GM15510 (cell line): ENCODE measurements around the gene FGGY.

ENCODE experiments used
- POLR2A ChIP-seq: IDR thresholded peaks from 3 replicates; pipeline ENCODE4 v1.6.1; 2011; ENCODE audit warnings: borderline replicate concordance; ENCODE audit not compliant: insufficient read length; ENCODE audit errors: extremely low read depth

FGGY gene

DNA sequence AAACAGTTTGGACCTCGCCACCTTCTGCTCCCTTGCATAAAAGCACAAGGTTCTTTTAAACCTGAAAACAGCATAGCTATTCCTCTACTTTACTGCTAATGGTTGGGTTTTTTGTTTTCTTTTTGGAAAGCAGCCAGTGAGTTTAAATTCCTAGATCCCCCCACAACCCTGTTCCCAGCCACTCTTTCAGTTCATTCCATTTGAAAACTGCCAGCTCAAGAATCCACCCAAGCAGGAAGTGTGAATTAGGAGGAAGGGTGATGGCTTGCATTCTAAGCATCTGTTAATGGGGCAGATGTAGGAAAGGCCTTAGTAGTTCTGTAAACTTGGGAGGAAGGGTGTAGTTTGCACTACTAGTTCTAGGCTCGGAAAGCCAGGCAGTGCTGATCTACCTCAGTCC lies 344.9 kb downstream of the FGGY start:
- TF ChIP-seq POLR2A: no peak

DNA sequence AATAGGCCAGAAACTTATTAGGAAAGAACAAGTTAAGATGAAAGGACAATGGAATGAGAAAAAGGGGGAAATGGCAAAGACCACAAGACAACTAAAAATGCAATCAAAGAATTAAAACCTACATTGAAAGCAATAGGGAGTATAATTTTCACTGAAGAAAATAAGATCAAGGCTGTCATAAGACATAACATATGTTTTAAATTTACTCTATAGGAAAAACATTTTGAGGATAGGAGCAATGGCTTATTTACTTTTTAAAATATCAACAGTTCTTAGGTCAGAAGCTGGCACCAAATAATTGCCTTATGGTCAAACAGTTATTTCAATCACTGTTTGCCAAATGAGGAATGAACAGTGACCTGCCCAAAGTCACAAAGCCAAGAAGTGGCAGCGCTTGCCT lies 346.6 kb downstream of the FGGY start:
- TF ChIP-seq POLR2A: no peak

- no peak for TF ChIP-seq POLR2A
Measured at GRCh38 chr1:59645893-59646292, 349.0 kb downstream of the FGGY start.

GRCh38 chr1:59653968-59654367 lies 357.1 kb downstream of the FGGY start:
- no peak for TF ChIP-seq POLR2A

DNA sequence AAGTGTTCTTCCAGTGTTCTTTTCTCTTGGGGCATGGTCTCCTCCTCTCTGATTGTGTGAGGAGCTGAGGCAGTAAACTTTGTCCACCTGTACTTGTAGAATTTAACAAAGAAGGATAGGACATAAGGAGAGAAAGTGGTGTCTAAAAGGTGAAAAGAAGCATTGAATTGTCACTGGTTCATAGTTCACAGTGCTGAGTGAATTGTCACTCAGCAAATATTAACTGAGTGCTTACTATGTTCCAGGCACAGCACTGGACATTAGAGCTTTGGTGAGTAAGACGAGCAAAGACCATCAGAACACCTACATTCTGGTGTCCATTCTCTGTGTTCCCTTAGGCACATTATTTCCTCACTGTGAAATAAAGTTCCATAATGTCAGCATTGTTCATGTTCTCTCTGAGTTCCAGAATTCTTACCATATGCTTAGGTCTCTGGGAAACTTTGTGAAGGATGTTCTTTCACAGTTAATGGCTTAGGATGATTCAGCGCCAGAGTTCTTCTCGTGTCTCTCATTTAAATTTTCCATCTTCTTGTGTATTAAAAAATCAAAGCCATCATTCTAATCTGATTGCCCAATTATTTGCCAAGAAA lies 361.1 kb downstream of the FGGY start:
- TF ChIP-seq POLR2A: no peak

GRCh38 chr1:59664166-59664565 lies 367.3 kb downstream of the FGGY start:
- TF ChIP-seq POLR2A: no peak

DNA sequence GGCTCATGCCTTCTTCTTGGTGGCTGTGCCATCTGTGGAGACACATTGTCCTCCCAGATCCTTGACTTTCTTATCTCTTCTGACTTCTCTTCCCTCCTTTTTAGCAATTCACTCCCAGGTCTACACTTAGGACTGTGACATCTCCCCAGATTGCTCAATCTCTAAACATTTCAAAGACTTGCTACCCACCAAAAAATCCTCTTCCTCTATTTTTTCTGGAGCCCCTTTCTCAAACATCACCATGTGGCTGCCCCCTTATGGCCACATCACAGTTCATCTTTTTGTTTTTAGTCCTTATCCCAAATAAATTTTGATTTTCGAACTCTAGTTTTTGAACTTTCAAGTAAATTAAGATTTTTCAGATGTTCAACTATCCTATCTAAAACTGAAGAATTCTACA lies 369.2 kb downstream of the FGGY start:
- no peak for TF ChIP-seq POLR2A

DNA sequence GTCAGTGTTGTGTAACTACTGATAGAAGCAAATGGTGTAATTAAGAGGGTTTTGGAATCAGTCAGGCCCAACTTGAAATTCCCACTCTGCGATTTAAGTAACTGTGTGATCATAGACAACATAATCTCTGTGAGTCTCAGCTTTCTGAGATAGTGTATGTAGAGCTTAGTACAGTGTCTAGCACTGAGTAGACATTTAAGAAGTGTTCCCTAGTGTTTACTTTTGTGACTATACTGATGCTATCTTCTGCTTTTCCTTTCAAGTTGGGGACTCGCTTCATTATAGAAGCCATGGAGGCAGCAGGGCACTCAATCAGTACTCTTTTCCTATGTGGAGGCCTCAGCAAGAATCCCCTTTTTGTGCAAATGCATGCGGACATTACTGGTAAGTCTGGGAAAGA lies 370.1 kb downstream of the FGGY start:
- TF ChIP-seq POLR2A: no peak

- TF ChIP-seq POLR2A: no peak
Measured at GRCh38 chr1:59669752-59670312, 372.9 kb downstream of the FGGY start.

DNA sequence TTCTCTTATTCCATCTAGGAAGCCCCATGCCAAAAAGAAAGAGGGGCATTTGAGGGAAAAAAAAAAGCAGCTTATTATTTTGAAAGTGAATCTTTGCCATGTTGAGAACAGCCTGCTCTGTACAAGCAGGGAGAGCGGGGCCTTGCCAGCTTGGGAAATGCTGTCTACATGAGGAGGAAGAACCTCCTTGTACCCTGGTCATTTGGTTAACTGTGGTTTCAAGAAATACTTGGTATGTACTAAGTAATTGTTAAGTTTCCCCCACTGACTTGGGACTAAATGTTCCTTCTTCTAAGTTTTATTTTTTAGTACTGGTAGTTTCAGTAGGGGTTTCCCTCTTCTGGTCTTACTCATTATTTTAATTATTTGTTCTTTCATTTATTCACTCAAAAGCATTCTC lies 373.8 kb downstream of the FGGY start:
- TF ChIP-seq POLR2A: no peak

DNA sequence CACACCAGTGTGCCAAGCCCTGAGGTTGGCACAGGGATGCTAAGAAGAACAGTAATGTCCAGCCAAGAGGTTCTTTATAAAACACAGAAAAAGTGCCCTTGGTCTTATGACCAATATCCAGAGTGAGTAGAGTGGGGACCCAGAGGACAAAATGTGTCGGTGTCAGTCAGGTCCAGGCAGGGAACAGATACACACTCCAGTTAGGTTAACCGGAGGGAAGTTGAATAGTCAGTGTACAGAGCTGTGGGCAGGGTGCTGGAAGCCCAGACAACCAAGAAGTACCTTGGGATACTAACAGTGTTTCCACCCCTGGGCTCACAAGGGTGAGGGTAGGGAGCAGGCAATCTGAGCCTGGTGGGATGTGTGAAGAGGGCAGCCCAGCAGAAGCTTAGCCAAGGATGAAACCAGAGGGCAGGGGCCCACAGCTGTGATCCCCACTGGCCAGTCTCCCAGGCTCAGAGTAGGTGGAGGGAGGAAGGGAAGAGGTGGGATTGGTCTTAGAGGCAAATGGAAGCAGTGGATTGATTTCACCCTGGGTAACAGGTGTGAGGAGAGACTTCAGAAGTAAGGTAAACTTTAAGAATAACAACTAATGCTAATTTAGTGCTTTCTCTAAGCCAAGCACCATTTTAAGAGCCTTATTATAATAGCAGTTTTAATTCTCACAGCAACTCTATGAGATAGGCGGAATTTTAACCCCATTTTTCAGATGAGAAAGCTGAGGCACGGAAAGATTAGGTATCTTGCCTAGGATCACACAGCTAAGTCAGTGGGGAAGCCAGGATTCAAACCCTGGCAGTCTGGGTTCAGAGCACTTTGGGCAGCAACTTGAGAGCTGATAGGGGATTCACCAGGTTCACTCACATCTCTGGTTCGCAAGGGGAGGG lies 374.4 kb downstream of the FGGY start:
- TF ChIP-seq POLR2A: no peak

DNA sequence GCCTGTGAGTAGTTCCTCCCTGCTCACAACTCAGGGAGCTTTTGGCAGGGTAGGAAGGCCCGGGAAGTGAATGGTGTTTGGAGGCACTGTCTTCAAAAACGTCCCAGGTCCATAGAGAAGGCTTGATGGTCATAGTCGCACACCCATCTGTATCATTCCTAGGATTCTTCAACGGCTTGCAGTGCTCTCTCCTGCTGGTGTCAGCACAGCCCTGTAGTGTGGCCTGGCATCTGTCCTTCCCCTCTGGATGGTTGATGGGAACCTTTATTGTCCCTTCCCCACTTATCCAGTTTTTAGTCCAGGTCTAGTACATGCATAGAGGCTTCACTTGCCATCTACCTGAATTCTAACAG lies 375.0 kb downstream of the FGGY start:
- TF ChIP-seq POLR2A: no peak

- no peak for TF ChIP-seq POLR2A
Measured at GRCh38 chr1:59672851-59673572, 376.1 kb downstream of the FGGY start.

- no peak for TF ChIP-seq POLR2A
Measured at GRCh38 chr1:59673573-59674450, 376.9 kb downstream of the FGGY start.
